Cerebellar cortex (tissue), 1 donor: ENCODE data around the gene ENDOV.

Experiments
- DNase-seq: peaks from one replicate; pipeline ENCODE4 v3.0.0-alpha.2; 2015; ENCODE audit warnings: low spot score

ENDOV gene

DNA sequence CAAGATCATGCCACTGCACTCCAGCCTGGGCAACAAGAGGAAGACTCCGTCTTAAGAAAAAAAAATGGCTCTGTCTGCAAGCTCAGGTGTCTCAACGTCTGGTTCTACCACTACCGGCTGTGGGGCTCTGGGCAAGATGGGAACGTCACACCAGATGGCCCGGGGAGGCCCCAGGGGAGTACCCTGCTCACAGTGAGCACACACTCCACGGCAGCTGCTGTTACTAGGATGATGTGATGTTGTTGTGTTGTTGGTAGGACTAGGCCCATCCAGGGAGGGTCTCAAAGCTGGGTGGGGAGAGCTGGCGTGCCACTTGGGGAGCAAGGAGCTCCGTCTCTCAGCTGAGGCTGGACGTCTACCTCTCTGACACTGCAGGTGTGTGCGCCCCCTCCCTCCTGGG, 70.9 kb downstream of the ENDOV start:
- no peak for DNase-seq

- DNase-seq, result no peak
Observed at GRCh38 chr17:80486692-80487091, 71.7 kb downstream of the ENDOV start.

GRCh38 chr17:80487511-80487910, 72.5 kb downstream of the ENDOV start:
- DNase-seq, result no peak
